Uterus (tissue), 4 donors: ENCODE results near the gene CHMP6. TPM values are rescaled to one million over a fixed set of nuclear protein-coding genes. Genes with fewer than 3 reads are reported as not detected.
A peak's percentile ranks its signal among the peaks of the same experiment; 100 is the strongest.

Source experiments
- DNase-seq, 2 donors: peaks; one replicate each; pipeline ENCODE4 v3.0.0-alpha.2; 2019 to 2020
- H3K27ac ChIP-seq, 2 donors: fragments of 200-600 bp; sonication (generic); 1 replicate in 1 of 2; 2 replicates in 1 of 2; pipeline ENCODE4 v1.5.1; 2016 to 2018
- H3K27me3 ChIP-seq, 2 donors: fragments of 200-600 bp; sonication (generic); one replicate each; pipeline ENCODE4 v1.5.1; 2018 to 2019; ENCODE audit warnings: control low read depth in 1 of 2
- H3K36me3 ChIP-seq, 2 donors: fragments of 200-600 bp; sonication (generic); one replicate each; pipeline ENCODE4 v1.5.1; 2019; ENCODE audit warnings: control low read depth in 1 of 2
- H3K4me1 ChIP-seq, 2 donors: fragments of 200-600 bp; sonication (generic); one replicate each; pipeline ENCODE4 v1.5.1; 2018 to 2019; ENCODE audit warnings: control low read depth in 1 of 2
- H3K4me3 ChIP-seq, 2 donors: fragments of 200-600 bp; sonication (generic); 1 replicate in 1 of 2; 2 replicates in 1 of 2; pipeline ENCODE4 v1.5.1; 2018 to 2019; ENCODE audit warnings: mild to moderate bottlenecking in 1 of 2
- H3K9me3 ChIP-seq, 2 donors: fragments of 200-600 bp; sonication (generic); one replicate each; pipeline ENCODE4 v1.5.1; 2019; ENCODE audit warnings: control low read depth in 1 of 2
- POLR2A ChIP-seq, 2 donors: fragments of 450-650 bp; IDR thresholded peaks; one replicate each; pipeline ENCODE4 v1.6.1; 2016; ENCODE audit warnings: antibody characterized with exemption in 2 of 2, mild to moderate bottlenecking in 1 of 2, moderate library complexity in 1 of 2
- intact Hi-C: fragments of 100-400 bp; cut with DNase I; formaldehyde crosslinking; loops from one replicate; pipeline ENCODE4 v1.15.1; 2023; ENCODE audit warnings: low total_unique reads
- total RNA-seq, 4 donors: library from RNA; depleted of rRNA in 3 of 4; stranded (reverse); fragments of >200 nt in 3 of 4; gene quantifications; one replicate each; pipeline versions ENCODE4 v1.1.0 to v1.2.4, GENCODE V29; 2014 to 2023
- TF ChIP-seq, protein P1 (sequence below), 4 experiments: fragments of 200-600 bp in 2 of 4; fragments of 450-650 bp in 2 of 4; sonication (generic) in 2 of 4; IDR thresholded peaks; one replicate each; pipeline ENCODE4 v1.5.1; 2016 to 2019; ENCODE audit warnings: antibody characterized with exemption in 4 of 4, mild to moderate bottlenecking in 2 of 4, moderate library complexity in 1 of 4
- donor health status: DM: yes; HTN: yes; CAD: no.

Gene CHMP6
- total RNA-seq, 4 donors from 2014 or later, result 3.6 to 33.2 (median 19.8) TPM

- Histone ChIP-seq H3K27me3 (no peaks in the 10 kb centered on the region), H3K4me1 (peaks cover 3 to 8% of the 10 kb centered on the region in 2 donors), H3K9me3 (no peaks in the 10 kb centered on the region), H3K36me3 (no peaks in the 10 kb centered on the region), H3K27ac (no peak overlapping the region), H3K4me3 (no peak overlapping the region)
- TF ChIP-seq POLR2A (IDR thresholded peaks at IDR 0.05), result no peak
- TF ChIP-seq, protein P1, sequence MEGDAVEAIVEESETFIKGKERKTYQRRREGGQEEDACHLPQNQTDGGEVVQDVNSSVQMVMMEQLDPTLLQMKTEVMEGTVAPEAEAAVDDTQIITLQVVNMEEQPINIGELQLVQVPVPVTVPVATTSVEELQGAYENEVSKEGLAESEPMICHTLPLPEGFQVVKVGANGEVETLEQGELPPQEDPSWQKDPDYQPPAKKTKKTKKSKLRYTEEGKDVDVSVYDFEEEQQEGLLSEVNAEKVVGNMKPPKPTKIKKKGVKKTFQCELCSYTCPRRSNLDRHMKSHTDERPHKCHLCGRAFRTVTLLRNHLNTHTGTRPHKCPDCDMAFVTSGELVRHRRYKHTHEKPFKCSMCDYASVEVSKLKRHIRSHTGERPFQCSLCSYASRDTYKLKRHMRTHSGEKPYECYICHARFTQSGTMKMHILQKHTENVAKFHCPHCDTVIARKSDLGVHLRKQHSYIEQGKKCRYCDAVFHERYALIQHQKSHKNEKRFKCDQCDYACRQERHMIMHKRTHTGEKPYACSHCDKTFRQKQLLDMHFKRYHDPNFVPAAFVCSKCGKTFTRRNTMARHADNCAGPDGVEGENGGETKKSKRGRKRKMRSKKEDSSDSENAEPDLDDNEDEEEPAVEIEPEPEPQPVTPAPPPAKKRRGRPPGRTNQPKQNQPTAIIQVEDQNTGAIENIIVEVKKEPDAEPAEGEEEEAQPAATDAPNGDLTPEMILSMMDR (IDR thresholded peaks at IDR 0.05), result no peak
- no peak for DNase-seq
- intact Hi-C loops, result loop anchor here (2.0 kb wide), 1 partner anchor 553 kb away; no protein-coding TSS in a partner anchor
Measured at GRCh38 chr17:80979547-80980378, 11.9 kb upstream of the CHMP6 start.

- TF ChIP-seq POLR2A (IDR thresholded peaks at IDR 0.05), result no peak
- TF ChIP-seq, protein P1 (IDR thresholded peaks at IDR 0.05), result no peak
- Histone ChIP-seq H3K27ac (no peak overlapping the region), H3K27me3 (no peaks in the 10 kb centered on the region), H3K9me3 (no peaks in the 10 kb centered on the region), H3K36me3 (no peaks in the 10 kb centered on the region), H3K4me1 (peaks cover 3 to 8% of the 10 kb centered on the region in 2 donors), H3K4me3 (no peak overlapping the region)
- intact Hi-C loops, result loop anchor here (2.0 kb wide), 1 partner anchor 554 kb away; no protein-coding TSS in a partner anchor
- no peak for DNase-seq
Measured at GRCh38 chr17:80980397-80981061, 11.1 kb upstream of the CHMP6 start.

DNA sequence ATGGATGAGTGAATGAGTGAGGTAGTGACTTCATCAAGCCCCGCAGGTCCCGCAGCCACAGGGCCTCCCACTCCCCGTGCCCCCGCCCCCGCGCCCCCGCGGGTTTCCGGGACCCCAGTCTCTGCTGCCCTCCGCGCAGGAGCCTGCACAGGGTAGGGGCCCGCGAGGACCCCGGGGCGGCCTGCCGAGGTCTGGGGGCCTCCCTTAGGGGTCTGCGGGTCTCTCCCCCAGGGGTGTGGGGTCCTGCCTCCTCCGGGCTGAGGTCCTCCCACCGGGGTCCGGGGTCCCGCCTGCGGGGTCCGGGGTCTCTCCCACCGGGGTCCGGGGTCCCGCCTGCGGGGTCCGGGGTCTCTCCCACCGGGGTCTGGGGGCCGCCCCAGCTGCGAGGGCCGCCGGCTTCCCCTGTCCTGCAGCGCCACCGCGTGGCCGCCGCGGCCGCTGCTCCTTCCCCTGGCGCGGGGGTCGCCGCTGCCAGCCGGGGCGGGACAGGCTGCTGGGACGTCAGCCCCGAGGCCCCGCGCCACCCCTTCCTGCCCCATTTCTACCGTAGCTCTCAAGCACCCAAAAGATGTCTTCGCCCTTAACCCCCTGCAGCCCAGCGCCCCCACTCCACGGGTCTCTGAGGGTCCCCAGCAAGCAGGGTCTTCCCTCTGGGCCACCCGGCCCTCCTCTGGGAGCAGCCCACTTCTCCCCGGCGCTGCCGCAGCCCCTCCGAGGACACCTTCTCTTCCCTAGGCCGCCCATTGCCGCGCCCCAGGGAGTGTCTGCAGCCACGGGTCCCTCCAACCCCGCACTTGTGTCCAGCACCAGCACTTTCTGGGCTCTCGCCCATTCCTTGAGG lies 10.4 kb upstream of the CHMP6 start:
- no peak overlapping the region for H3K27ac ChIP-seq
- H3K9me3 ChIP-seq, result no peaks in the 10 kb centered on the region
- no peak for DNase-seq
- no peak for TF ChIP-seq POLR2A (IDR thresholded peaks at IDR 0.05)
- TF ChIP-seq, protein P1 (IDR thresholded peaks at IDR 0.05), result peak; percentile 60 to 96 (median 92)
- no peaks in the 10 kb centered on the region for H3K27me3 ChIP-seq
- no peak overlapping the region for H3K4me3 ChIP-seq
- intact Hi-C loops, result loop anchor here (2.0 kb wide), 1 partner anchor 554 kb away; no protein-coding TSS in a partner anchor
- H3K4me1 ChIP-seq, result peaks cover 3 to 8% of the 10 kb centered on the region in 2 donors
- no peaks in the 10 kb centered on the region for H3K36me3 ChIP-seq

DNA sequence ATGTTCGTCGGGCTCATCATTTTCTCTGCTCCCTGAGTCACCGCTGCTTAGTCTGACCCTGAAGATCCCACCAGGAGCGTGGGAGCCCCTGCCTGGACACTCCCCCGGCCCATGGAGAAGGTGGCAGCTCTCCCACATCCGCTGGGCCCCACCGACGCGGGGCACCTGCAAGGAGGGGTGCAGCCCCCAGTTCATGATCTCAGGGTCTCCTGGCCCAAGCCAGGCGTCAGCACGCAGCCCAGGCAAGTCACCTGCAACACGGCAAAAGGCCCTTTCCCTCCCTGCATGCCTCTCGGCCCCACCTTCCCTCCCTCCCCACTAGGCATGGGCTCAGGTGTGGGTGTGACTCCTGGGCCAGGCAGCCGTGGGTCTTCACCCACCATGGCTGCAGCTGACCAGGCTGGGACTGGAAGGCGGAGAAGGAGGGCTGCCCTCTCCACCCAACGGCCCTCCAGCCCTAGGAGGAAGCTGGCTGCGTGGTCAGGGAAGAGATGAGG lies 9.7 kb upstream of the CHMP6 start:
- intact Hi-C loops, result loop anchor here (2.0 kb wide), 1 partner anchor 555 kb away; no protein-coding TSS in a partner anchor
- Histone ChIP-seq H3K36me3 (no peaks in the 10 kb centered on the region), H3K27me3 (no peaks in the 10 kb centered on the region), H3K4me1 (peaks cover 3 to 8% of the 10 kb centered on the region in 2 donors), H3K9me3 (no peaks in the 10 kb centered on the region), H3K27ac (no peak overlapping the region), H3K4me3 (no peak overlapping the region)
- no peak for TF ChIP-seq POLR2A (IDR thresholded peaks at IDR 0.05)
- TF ChIP-seq, protein P1 (IDR thresholded peaks at IDR 0.05), result no peak
- no peak for DNase-seq
